Peyer's patch (tissue), 4 donors: ENCODE results near the gene MBD3.

ENCODE experiments used
- CTCF ChIP-seq, 6 experiments: fragments of 450-650 bp in 4 of 6; fragments of 200-600 bp in 2 of 6; sonication (generic) in 1 of 6; IDR thresholded peaks; one replicate each; pipeline ENCODE4 v1.5.1; 2017 to 2019; ENCODE audit warnings: antibody characterized with exemption in 6 of 6, mild to moderate bottlenecking in 3 of 6, moderate library complexity in 1 of 6
- POLR2A ChIP-seq, 2 donors: fragments of 450-650 bp; IDR thresholded peaks; one replicate each; pipeline ENCODE4 v1.5.1; 2017; ENCODE audit warnings: antibody characterized with exemption in 2 of 2, mild to moderate bottlenecking in 2 of 2, moderate library complexity in 2 of 2

- TF ChIP-seq CTCF (IDR thresholded peaks at IDR 0.05) (no peak), POLR2A (IDR thresholded peaks at IDR 0.05) (no peak)
These were observed 1.1 kb downstream of the MBD3 start for GRCh38 chr19:1591421-1592023.
